Measurements from ENCODE around the gene ALG9.
A peak's percentile ranks its signal among the peaks of the same experiment; 100 is the strongest.

ALG9 gene, protein sequence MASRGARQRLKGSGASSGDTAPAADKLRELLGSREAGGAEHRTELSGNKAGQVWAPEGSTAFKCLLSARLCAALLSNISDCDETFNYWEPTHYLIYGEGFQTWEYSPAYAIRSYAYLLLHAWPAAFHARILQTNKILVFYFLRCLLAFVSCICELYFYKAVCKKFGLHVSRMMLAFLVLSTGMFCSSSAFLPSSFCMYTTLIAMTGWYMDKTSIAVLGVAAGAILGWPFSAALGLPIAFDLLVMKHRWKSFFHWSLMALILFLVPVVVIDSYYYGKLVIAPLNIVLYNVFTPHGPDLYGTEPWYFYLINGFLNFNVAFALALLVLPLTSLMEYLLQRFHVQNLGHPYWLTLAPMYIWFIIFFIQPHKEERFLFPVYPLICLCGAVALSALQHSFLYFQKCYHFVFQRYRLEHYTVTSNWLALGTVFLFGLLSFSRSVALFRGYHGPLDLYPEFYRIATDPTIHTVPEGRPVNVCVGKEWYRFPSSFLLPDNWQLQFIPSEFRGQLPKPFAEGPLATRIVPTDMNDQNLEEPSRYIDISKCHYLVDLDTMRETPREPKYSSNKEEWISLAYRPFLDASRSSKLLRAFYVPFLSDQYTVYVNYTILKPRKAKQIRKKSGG

DNA sequence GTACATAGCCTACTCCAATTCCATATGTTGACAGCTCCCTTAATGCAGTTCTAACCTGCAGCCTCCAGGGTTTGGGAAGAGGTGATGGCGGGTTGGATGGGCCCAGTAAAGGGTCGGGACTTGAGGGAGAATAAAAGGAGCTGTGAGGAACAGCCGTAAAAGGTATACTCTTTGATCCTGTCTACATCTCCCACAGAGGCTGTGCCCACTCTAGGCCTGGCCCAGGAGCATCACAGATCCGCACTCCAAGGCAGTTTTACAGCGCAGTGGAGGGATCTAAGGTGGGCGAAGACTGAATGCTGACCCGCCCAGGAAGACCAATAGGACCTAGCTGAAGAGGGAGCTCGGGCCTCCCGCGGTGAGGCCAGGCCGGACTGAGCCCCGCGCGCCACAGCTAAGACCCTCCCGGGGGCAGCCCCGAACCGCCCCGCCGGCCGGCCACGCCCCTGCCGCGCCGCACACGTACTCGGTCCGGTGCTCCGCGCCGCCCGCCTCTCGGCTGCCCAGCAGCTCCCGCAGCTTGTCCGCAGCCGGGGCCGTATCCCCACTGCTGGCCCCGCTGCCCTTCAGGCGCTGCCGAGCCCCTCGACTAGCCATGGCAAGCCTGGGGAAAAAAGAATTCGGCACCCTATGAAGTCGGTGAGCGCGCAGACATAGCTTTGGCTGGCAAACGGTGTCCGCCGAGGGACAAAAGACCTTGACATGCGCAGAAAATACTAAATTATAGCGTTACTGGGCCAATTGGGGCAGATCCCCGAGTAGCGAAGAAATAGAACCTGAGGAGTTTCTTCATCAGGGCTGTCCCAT lies at the start of gene ALG9:
Gene ALG9 (minus strand): TSS at position 696 of the 807 bp plus-strand sequence. CDS start 99 bp downstream, at position 597.
- Mint-ChIP-seq H3K4me3 (peak within 1 kb of the TSS; percentile 82), H3K9me3 (no peaks in the 10 kb centered on the region), H3K27me3 (no peaks in the 10 kb centered on the region), H3K4me1 (peaks cover 26% of the 10 kb centered on the region), H3K36me3 (ENCODE audit: insufficient read depth) (peaks cover 32% of the 10 kb centered on the region), H3K27ac (ENCODE audit: low read depth) (peak within 1 kb of the TSS; percentile 96)
- DNase-seq (ENCODE audit: low spot score in 2 of 2) = peak; percentile 82 to 89
- ATAC-seq (replicated peaks; ENCODE audit: extremely low read depth, poor library complexity, severe bottlenecking) = peak; percentile 87

DNA sequence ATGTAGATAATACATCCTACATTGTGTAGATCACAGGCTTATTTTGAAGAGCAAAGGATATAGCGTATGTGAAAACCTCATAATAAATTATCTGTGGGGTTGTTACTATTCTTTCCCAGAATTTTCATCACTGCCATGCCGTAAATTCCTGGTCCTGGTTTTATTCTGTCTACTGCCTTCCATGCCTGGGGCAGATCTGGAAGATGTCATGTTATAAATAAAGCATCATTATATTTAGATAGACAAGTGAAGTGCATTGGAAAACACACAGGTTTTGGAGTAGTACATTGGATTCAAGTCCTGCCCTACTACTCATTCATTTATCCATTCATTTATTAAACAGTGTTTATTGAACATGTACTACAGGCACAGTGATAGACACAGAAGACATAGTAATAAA lies 49.5 kb upstream of the ALG9 start:
- Mint-ChIP-seq H3K27me3 (peaks cover 47% of the 10 kb centered on the region), H3K36me3 (ENCODE audit: insufficient read depth) (peaks cover 2% of the 10 kb centered on the region), H3K9me3 (no peaks in the 10 kb centered on the region), H3K4me1 (no peaks in the 10 kb centered on the region), H3K4me3 (no peak overlapping the region), H3K27ac (ENCODE audit: low read depth) (no peak overlapping the region)
- ATAC-seq (replicated peaks; ENCODE audit: extremely low read depth, poor library complexity, severe bottlenecking) (no peak), DNase-seq (ENCODE audit: low spot score in 2 of 2) (no peak)

DNA sequence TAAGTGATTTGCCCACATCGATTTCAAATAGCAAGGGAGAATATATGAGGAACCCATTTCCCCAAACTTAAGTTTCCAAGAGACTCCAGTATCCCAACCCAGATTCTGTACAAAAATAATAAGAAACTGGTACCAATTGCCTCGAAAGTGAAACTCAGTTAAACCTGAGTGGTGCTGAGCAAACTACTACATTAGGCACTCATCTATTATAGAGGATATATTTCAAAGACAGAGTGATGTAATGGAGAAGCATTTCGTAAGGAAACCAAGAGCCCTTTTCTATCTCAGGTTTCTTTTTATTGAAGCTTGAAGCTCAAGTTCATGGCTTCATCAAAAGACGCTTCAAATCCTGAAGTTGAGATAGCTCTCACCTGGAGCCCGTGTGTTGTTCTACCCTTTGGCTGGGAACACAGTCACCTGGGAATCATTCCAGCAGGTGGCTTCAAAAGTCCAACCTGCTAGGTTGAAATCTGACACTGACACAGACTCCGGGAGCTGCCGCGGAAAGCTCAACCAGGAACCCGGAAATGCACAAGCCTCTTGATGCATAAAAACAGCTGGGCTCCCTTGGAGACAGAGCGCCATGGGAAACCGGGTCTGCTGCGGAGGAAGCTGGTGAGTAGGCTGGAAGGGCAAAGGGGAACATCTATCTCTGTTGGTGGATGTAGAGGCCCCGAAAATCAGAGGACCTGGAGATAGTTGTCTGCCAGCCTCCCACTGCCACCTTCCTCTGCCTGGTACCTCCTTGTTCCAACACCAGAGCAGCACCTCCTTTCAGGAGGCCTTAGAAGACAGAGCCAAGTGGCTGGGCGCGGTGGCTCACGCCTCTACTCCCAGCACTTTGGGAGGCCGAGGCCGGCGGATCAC lies 47.2 kb upstream of the ALG9 start, which contains the start of gene C11orf52:
Gene C11orf52 (plus strand): TSS at position 524 of the 867 bp plus-strand sequence. CDS start 60 bp downstream, at position 584.
- H3K4me3 Mint-ChIP-seq = no peak within 1 kb of the TSS
- DNase-seq (ENCODE audit: low spot score in 2 of 2) = no peak
- H3K4me1 Mint-ChIP-seq = no peaks in the 10 kb centered on the region
- H3K36me3 Mint-ChIP-seq (ENCODE audit: insufficient read depth) = peaks cover 2% of the 10 kb centered on the region
- peaks cover 66% of the 10 kb centered on the region for H3K27me3 Mint-ChIP-seq
- H3K9me3 Mint-ChIP-seq = no peaks in the 10 kb centered on the region
- no peak for ATAC-seq (replicated peaks; ENCODE audit: extremely low read depth, poor library complexity, severe bottlenecking)
- no peak within 1 kb of the TSS for H3K27ac Mint-ChIP-seq (ENCODE audit: low read depth)

DNA sequence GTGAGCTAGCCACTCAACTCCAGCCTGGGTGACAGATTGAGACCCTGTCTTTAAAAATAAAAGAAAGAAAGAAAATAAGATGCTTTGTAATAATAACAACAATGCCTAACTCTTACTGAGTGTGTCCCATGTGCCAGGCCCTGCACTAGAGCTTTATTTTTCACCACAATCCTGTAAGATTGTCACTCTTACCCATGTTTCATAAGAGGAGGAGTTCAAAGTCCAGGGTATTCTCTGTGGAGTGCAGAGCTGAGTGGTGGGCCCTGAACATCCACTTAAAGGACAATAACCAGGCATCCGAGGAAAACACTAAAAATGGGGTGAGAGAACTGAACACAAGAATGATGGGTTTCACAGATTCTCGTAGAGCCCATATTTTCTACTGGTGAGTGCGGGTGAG lies 46.4 kb upstream of the ALG9 start:
- Mint-ChIP-seq H3K4me3 (no peak overlapping the region), H3K9me3 (no peaks in the 10 kb centered on the region), H3K27ac (ENCODE audit: low read depth) (no peak overlapping the region), H3K4me1 (no peaks in the 10 kb centered on the region), H3K36me3 (ENCODE audit: insufficient read depth) (no peaks in the 10 kb centered on the region), H3K27me3 (peaks cover 75% of the 10 kb centered on the region)
- DNase-seq (ENCODE audit: low spot score in 2 of 2) = no peak
- no peak for ATAC-seq (replicated peaks; ENCODE audit: extremely low read depth, poor library complexity, severe bottlenecking)

DNA sequence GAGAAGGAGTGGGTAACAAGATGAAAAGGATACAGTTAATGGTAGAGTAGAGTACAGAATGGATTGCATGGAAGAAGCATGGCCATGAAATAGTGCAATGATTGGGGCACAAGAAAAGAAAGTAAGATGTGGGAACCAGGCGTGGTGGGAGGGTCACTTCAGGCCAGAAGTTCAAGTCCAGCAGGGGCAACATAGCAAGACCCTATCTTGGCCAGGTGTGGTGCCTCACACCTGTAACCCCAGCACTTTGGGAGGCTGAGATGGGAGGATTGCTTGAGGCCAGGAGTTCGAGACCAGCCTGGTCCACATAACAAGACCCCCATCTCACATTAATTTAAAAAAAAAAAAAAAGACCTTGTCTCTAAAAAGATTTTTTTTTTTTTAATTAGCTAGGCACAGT lies 45.9 kb upstream of the ALG9 start:
- DNase-seq (ENCODE audit: low spot score in 2 of 2) (no peak), ATAC-seq (replicated peaks; ENCODE audit: extremely low read depth, poor library complexity, severe bottlenecking) (no peak)
- Mint-ChIP-seq H3K36me3 (ENCODE audit: insufficient read depth) (no peaks in the 10 kb centered on the region), H3K4me3 (no peak overlapping the region), H3K4me1 (no peaks in the 10 kb centered on the region), H3K27ac (ENCODE audit: low read depth) (no peak overlapping the region), H3K9me3 (no peaks in the 10 kb centered on the region), H3K27me3 (peaks cover 76% of the 10 kb centered on the region)

DNA sequence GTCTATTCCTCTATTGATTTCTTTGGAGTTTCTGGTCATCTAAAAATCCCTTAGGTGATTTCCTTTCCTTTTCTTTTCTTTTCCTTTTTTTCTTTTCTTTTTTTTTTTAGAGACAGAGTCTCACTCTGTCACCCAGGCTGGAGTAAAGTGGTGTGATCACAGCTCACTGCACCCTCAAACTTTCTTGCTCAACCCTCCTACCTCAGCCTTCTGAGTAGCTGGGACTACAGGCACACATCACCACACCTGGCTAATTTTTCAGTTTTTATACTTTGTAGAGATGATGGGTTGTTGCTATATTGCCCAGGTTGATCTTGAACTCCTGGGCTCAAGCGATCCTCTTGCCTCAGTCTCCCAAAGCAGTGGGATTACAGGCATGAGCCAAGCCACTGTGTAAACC lies 45.4 kb upstream of the ALG9 start:
- Mint-ChIP-seq H3K4me1 (no peaks in the 10 kb centered on the region), H3K27ac (ENCODE audit: low read depth) (no peak overlapping the region), H3K36me3 (ENCODE audit: insufficient read depth) (no peaks in the 10 kb centered on the region), H3K27me3 (peaks cover 82% of the 10 kb centered on the region), H3K9me3 (no peaks in the 10 kb centered on the region), H3K4me3 (no peak overlapping the region)
- DNase-seq (ENCODE audit: low spot score in 2 of 2) = no peak
- no peak for ATAC-seq (replicated peaks; ENCODE audit: extremely low read depth, poor library complexity, severe bottlenecking)

DNA sequence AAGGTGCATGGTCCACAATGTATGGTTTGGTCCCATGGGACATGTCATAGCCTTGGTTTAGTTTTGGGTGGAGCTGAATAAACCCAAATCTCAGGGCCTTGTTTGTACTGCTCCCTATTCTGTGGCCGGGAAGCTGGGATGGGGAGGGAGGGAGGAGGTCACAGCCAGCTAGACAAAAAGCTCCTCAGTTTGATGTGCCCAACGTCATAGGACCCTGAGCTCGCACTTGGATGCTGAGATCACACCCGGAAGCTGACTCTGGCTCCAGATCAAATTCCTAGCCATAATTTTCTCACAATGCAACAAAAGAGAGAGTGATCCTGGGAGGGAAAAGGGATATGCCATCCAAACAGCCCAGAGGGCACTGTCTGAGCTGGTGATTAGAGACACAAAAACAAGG lies 42.6 kb upstream of the ALG9 start:
- ATAC-seq (replicated peaks; ENCODE audit: extremely low read depth, poor library complexity, severe bottlenecking) = no peak
- Mint-ChIP-seq H3K27ac (ENCODE audit: low read depth) (no peak overlapping the region), H3K4me3 (no peak overlapping the region), H3K27me3 (peaks cover 81% of the 10 kb centered on the region), H3K36me3 (ENCODE audit: insufficient read depth) (no peaks in the 10 kb centered on the region), H3K4me1 (no peaks in the 10 kb centered on the region), H3K9me3 (no peaks in the 10 kb centered on the region)
- DNase-seq (ENCODE audit: low spot score in 2 of 2) = no peak

DNA sequence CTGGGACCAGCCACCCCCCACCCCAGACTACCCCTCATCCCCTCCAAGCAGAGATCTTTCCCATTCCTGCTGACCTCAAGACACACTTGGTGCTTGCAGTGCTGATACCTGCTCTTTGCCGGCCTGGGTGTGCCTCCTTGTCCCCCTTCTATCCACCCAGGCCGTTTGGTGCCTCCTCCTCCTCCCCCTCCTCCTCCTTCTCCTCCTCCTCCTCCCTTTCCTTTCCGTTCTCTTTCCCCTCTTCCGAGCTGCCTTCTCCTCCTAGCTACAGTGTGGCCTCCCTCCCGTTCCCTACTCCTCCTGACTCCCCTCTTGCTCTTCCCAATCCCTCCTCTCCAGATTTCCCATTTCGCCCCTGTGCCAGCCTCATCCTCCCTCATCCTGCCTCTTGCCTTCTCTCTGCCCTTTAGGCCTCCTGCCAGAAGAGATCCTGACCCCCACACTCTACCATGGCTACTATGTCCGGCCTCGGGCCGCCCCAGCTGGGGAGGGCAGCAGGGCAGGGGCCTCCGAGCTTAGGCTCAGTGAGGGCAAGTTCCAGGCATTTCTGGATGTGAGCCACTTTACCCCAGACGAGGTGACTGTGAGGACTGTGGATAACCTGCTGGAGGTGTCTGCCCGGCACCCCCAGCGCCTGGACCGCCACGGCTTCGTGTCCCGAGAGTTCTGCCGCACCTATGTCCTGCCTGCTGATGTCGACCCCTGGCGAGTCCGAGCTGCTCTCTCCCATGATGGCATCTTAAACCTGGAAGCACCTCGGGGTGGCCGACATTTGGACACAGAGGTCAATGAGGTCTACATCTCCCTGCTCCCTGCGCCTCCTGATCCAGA lies 41.9 kb upstream of the ALG9 start:
- Mint-ChIP-seq H3K36me3 (ENCODE audit: insufficient read depth) (no peaks in the 10 kb centered on the region), H3K27ac (ENCODE audit: low read depth) (no peak overlapping the region), H3K9me3 (no peaks in the 10 kb centered on the region), H3K27me3 (peaks cover 73% of the 10 kb centered on the region), H3K4me1 (no peaks in the 10 kb centered on the region), H3K4me3 (no peak overlapping the region)
- no peak for DNase-seq (ENCODE audit: low spot score in 2 of 2)
- no peak for ATAC-seq (replicated peaks; ENCODE audit: extremely low read depth, poor library complexity, severe bottlenecking)

DNA sequence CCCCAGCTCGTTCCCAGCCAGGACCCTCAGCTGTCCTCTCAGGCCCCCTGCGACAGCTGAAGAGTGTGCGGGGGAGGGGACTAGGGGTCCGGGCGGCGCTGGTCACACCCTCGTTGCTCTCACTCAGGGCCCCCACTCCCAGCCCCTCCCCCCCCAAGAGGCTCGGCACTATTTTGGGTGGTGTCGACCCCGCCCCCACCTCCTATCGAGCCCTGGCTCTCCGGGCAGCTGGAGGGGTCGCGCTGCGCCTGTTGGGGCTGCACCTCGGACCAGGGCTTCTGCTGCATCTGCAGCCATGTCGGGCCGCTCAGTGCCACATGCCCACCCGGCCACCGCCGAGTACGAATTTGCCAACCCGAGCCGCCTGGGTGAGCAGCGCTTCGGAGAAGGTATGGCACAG lies 41.2 kb upstream of the ALG9 start, which contains the start of gene HSPB2:
Gene HSPB2 (plus strand): TSS at position 200 of the 400 bp plus-strand sequence. CDS start 96 bp downstream, at position 296.
- no peaks in the 10 kb centered on the region for H3K36me3 Mint-ChIP-seq (ENCODE audit: insufficient read depth)
- no peak for DNase-seq (ENCODE audit: low spot score in 2 of 2)
- H3K27ac Mint-ChIP-seq (ENCODE audit: low read depth) = no peak within 1 kb of the TSS
- ATAC-seq (replicated peaks; ENCODE audit: extremely low read depth, poor library complexity, severe bottlenecking) = no peak
- H3K27me3 Mint-ChIP-seq = peaks cover 69% of the 10 kb centered on the region
- H3K9me3 Mint-ChIP-seq = no peaks in the 10 kb centered on the region
- no peak within 1 kb of the TSS for H3K4me3 Mint-ChIP-seq
- H3K4me1 Mint-ChIP-seq = no peaks in the 10 kb centered on the region

DNA sequence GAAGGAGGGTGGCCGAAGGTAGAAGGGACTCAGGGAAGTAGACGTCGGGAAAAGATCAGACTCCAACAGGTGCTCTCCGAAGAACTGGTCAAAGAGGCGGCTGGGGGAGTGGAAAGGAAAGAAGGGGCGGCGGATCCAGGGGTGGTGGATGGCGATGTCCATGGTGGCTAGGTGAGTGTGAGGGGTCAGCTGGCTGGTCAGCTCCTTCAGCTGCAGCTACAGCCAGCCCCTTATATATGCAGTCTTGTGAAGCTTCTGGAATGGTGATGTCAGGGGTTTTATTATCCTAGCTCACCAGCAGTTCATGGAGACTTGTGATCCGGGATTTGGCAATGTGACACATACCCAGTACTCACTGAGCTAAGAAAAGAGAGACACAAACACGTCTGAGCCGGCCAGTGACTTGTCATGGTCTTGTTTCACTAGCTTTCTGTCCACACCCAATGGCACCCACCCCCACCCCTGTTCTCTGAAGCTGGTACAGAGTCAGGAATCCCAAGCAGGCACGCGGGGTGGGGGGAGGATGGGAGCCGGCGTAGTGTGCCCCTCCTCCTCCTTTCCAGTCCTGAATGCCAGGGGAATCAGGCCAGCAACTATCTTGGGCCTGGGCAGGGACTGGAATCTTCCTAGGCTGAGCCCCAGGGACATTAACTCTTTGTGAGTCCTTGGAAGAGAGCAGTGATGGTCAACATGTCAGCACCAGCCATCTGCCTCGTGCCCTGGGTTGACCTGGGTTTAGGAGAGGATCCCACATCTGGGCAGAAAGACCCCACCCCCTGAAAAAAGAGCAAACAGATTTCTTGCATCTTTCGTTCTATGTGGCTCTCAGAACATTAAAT lies 40.4 kb upstream of the ALG9 start, which contains the start of gene CRYAB:
Gene CRYAB (minus strand): TSS at position 208 of the 839 bp plus-strand sequence. CDS start 46 bp downstream, at position 162.
- H3K4me1 Mint-ChIP-seq = no peaks in the 10 kb centered on the region
- no peak for DNase-seq (ENCODE audit: low spot score in 2 of 2)
- H3K36me3 Mint-ChIP-seq (ENCODE audit: insufficient read depth) = no peaks in the 10 kb centered on the region
- peaks cover 68% of the 10 kb centered on the region for H3K27me3 Mint-ChIP-seq
- no peaks in the 10 kb centered on the region for H3K9me3 Mint-ChIP-seq
- no peak within 1 kb of the TSS for H3K27ac Mint-ChIP-seq (ENCODE audit: low read depth)
- no peak for ATAC-seq (replicated peaks; ENCODE audit: extremely low read depth, poor library complexity, severe bottlenecking)
- H3K4me3 Mint-ChIP-seq = no peak within 1 kb of the TSS

Measured in central memory CD8-positive, alpha-beta T cell (primary cell).